ENCODE measurements around the gene SNTN. TPM values are rescaled to one million over a fixed set of nuclear protein-coding genes. Genes with fewer than 3 reads are reported as not detected.

The SNTN gene
- total and polyA plus RNA-seq, 2 of the 13 experiments (the other 11 are each of a cell fraction or from before 2014, with no cell fraction given), result not detected

GRCh38 chr3:63644212-63644797 is 8.2 kb upstream of the SNTN start (continued):
- TF ChIP-seq ZHX1 (CRISPR knock-in tag; IDR thresholded peaks at IDR 0.05; ENCODE audit: low read depth), result no peak
- TF ChIP-seq ARID4A (CRISPR knock-in tag; IDR thresholded peaks at IDR 0.05; ENCODE audit: borderline replicate concordance), result no peak
- no peak for TF ChIP-seq ZNF451 (CRISPR knock-in tag; IDR thresholded peaks at IDR 0.05)
- TF ChIP-seq ZNF747 (CRISPR knock-in tag; IDR thresholded peaks at IDR 0.05; ENCODE audit: borderline replicate concordance), result no peak
- no peak for TF ChIP-seq ZBTB20 (CRISPR knock-in tag; IDR thresholded peaks at IDR 0.05; ENCODE audit: borderline replicate concordance, low read depth)
- TF ChIP-seq MAFF (IDR thresholded peaks at IDR 0.05; ENCODE audit: low read depth, low read length), result peak; percentile 67; the same call in 1 of the 2 replicates
- TF ChIP-seq TEF (CRISPR knock-in tag; IDR thresholded peaks at IDR 0.05), result no peak
- peak; percentile 47; the same call in 1 of the 2 replicates for TF ChIP-seq ZNF790 (CRISPR knock-in tag; IDR thresholded peaks at IDR 0.05; ENCODE audit: borderline replicate concordance)
- TF ChIP-seq POLR2G (IDR thresholded peaks at IDR 0.05; ENCODE audit: low read depth, low read length), result no peak
- TF ChIP-seq MAFK (conservative IDR thresholded peaks at IDR 0.05 in 1 of 2, IDR thresholded peaks at IDR 0.05 in 1 of 2; ENCODE audit: low read length in 2 of 2), result peak; percentile 56 to 73
- no peak for TF ChIP-seq POLR2AphosphoS5 (IDR thresholded peaks at IDR 0.05; ENCODE audit: low read depth, low read length)
- no peak for TF ChIP-seq HOXD1 (CRISPR knock-in tag; IDR thresholded peaks at IDR 0.05)

Measured in HepG2 (cell line).